GM12892 (cell line): Measurements from ENCODE around the gene MAN2B1.

Experiments used
- POLR2A ChIP-seq: IDR thresholded peaks from 2 replicates; pipeline ENCODE4 v1.6.1; 2011; ENCODE audit warnings: low read depth, low read length, control low read depth
- POLR2AphosphoS5 ChIP-seq: IDR thresholded peaks from 2 replicates; pipeline ENCODE4 v1.6.1; 2011; ENCODE audit warnings: low read depth, low read length, control low read depth

GRCh38 chr19:12665281-12665573 lies 1.3 kb downstream of the MAN2B1 start:
- TF ChIP-seq POLR2A = no peak
- TF ChIP-seq POLR2AphosphoS5 = no peak
